GM23338 (cell line): ENCODE measurements around the gene MCMBP.

Experiments used
- CREB1 ChIP-seq: fragments of 250-450 bp; sonication (Bioruptor Pico); IDR thresholded peaks from 2 replicates; pipeline ENCODE4 v1.5.0; 2020; ENCODE audit warnings: low read depth, mild to moderate bottlenecking, moderate library complexity
- EZH2 ChIP-seq: fragments of 200-600 bp; sonication (generic); IDR thresholded peaks from one replicate; pipeline ENCODE4 v1.8.0; 2017; ENCODE audit warnings: antibody characterized with exemption, mild to moderate bottlenecking, low read depth; ENCODE audit not compliant: unreplicated experiment
- EZH2phosphoT487 ChIP-seq: fragments of 200-600 bp; sonication (generic); IDR thresholded peaks from one replicate; pipeline ENCODE4 v1.8.1; 2018; ENCODE audit warnings: antibody characterized with exemption; ENCODE audit not compliant: unreplicated experiment
- NANOG ChIP-seq: IDR thresholded peaks from 2 replicates; pipeline ENCODE4 v1.6.1; 2016; ENCODE audit warnings: antibody characterized with exemption, borderline replicate concordance
- POLR2AphosphoS5 ChIP-seq: IDR thresholded peaks from 2 replicates; pipeline ENCODE4 v1.6.1; 2016; ENCODE audit warnings: antibody characterized with exemption, low read depth
- REST ChIP-seq: IDR thresholded peaks from one replicate; pipeline ENCODE4 v1.6.1; 2018; ENCODE audit warnings: antibody characterized with exemption; ENCODE audit not compliant: unreplicated experiment
- ZNF331 ChIP-seq: fragments of 250-450 bp; sonication (Bioruptor Pico); IDR thresholded peaks from 2 replicates; pipeline ENCODE4 v1.5.0; 2020; ENCODE audit warnings: low read depth, mild to moderate bottlenecking, moderate library complexity
- TF ChIP-seq, protein P1 (sequence below), 2 experiments: fragments of 200-600 bp in 1 of 2; sonication (generic) in 1 of 2; conservative IDR thresholded peaks; 2 replicates each; pipeline versions ENCODE4 v1.5.1 to v1.6.1; 2016 to 2017; ENCODE audit warnings: antibody characterized with exemption in 2 of 2, low read depth in 2 of 2, mild to moderate bottlenecking in 2 of 2, moderate library complexity in 1 of 2

DNA sequence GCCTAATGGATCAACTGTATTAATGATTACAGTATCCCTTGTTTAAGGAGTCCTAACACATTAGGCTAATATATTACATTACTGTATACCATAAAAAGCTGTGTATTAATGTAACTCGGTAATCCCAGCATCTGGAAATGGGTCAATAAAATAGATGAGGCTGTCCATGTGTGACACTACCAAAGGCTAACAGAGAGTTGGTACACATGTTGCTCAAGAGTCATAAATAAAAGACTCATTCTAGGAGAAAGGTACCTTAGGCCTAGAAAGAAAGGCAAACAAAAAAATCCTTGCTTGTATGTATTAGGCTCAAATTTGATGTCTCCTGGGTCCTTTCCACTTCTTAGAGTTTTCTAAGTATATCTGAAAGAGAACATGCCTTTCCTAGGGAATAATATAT lies 14.6 kb downstream of the MCMBP start:
- TF ChIP-seq, protein P1, sequence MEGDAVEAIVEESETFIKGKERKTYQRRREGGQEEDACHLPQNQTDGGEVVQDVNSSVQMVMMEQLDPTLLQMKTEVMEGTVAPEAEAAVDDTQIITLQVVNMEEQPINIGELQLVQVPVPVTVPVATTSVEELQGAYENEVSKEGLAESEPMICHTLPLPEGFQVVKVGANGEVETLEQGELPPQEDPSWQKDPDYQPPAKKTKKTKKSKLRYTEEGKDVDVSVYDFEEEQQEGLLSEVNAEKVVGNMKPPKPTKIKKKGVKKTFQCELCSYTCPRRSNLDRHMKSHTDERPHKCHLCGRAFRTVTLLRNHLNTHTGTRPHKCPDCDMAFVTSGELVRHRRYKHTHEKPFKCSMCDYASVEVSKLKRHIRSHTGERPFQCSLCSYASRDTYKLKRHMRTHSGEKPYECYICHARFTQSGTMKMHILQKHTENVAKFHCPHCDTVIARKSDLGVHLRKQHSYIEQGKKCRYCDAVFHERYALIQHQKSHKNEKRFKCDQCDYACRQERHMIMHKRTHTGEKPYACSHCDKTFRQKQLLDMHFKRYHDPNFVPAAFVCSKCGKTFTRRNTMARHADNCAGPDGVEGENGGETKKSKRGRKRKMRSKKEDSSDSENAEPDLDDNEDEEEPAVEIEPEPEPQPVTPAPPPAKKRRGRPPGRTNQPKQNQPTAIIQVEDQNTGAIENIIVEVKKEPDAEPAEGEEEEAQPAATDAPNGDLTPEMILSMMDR (conservative IDR thresholded peaks at IDR 0.05; ENCODE audit: low read depth in 2 of 2), result no peak
- TF ChIP-seq REST (no peak), EZH2phosphoT487 (no peak), POLR2AphosphoS5 (no peak), EZH2 (no peak), CREB1 (CRISPR knock-in tag) (no peak), NANOG (no peak), ZNF331 (CRISPR knock-in tag) (no peak)
